H9 (cell line): ENCODE results near the gene DPH5. TPM values are rescaled to one million over a fixed set of nuclear protein-coding genes. Genes with fewer than 3 reads are reported as not detected.

ENCODE experiments used
- DNase-seq: peaks from one replicate; pipeline ENCODE4 v3.0.0-alpha.2; 2017
- H2AFZ ChIP-seq: one replicate; pipeline ENCODE4 v1.6.1; 2013; ENCODE audit warnings: mild to moderate bottlenecking, low read length, control low read depth, moderate library complexity
- H2AK5ac ChIP-seq: 2 replicates; pipeline ENCODE4 v1.6.1; 2013; ENCODE audit warnings: low read length, control low read depth, mixed read lengths; ENCODE audit not compliant: insufficient read length
- H2BK120ac ChIP-seq: one replicate; pipeline ENCODE4 v1.6.1; 2013; ENCODE audit warnings: low read depth, mild to moderate bottlenecking, low read length, control low read depth, inconsistent platforms; ENCODE audit not compliant: poor library complexity, severe bottlenecking
- H2BK12ac ChIP-seq: 2 replicates; pipeline ENCODE4 v1.6.1; 2013; ENCODE audit warnings: low read length, control low read depth, mixed read lengths, low read depth; ENCODE audit not compliant: insufficient read length
- H2BK15ac ChIP-seq: 2 replicates; pipeline ENCODE4 v1.6.1; 2013; ENCODE audit warnings: low read depth, low read length, control low read depth
- H2BK20ac ChIP-seq: one replicate; pipeline ENCODE4 v1.6.1; 2013; ENCODE audit warnings: low read depth, mild to moderate bottlenecking, low read length, control low read depth, inconsistent platforms; ENCODE audit not compliant: poor library complexity, severe bottlenecking
- H2BK5ac ChIP-seq: 2 replicates; pipeline ENCODE4 v1.6.1; 2013; ENCODE audit warnings: low read length, control low read depth, mixed read lengths; ENCODE audit not compliant: insufficient read length
- H3K14ac ChIP-seq: 2 replicates; pipeline ENCODE4 v1.6.1; 2013; ENCODE audit warnings: low read length, control low read depth; ENCODE audit not compliant: insufficient read depth
- H3K18ac ChIP-seq: 2 replicates; pipeline ENCODE4 v1.6.1; 2013; ENCODE audit warnings: low read depth, mild to moderate bottlenecking, mixed read lengths, low read length, control low read depth; ENCODE audit not compliant: insufficient read length
- H3K23ac ChIP-seq: 2 replicates; pipeline ENCODE4 v1.6.1; 2013; ENCODE audit warnings: low read length, control low read depth, mixed read lengths, low read depth; ENCODE audit not compliant: insufficient read length
- H3K23me2 ChIP-seq: 2 replicates; pipeline ENCODE4 v1.6.1; 2013; ENCODE audit warnings: low read depth, mild to moderate bottlenecking, mixed read lengths, low read length, control low read depth; ENCODE audit not compliant: insufficient read length, poor library complexity, severe bottlenecking
- H3K27ac ChIP-seq: 2 replicates; pipeline ENCODE4 v1.5.1; 2013; ENCODE audit warnings: low read length, control low read depth, mixed read lengths, low read depth; ENCODE audit not compliant: insufficient read length
- H3K27me3 ChIP-seq: 2 replicates; pipeline ENCODE4 v1.6.1; 2013; ENCODE audit warnings: low read length, control low read depth, inconsistent platforms; ENCODE audit not compliant: insufficient read depth
- H3K4ac ChIP-seq: 2 replicates; pipeline ENCODE4 v1.6.1; 2013; ENCODE audit warnings: low read depth, mild to moderate bottlenecking, control low read depth, inconsistent platforms, low read length, moderate library complexity
- H3K4me1 ChIP-seq: 2 replicates; pipeline ENCODE4 v1.6.1; 2013; ENCODE audit warnings: low read length, control low read depth, inconsistent platforms; ENCODE audit not compliant: insufficient read depth
- H3K4me2 ChIP-seq: 2 replicates; pipeline ENCODE4 v1.6.1; 2013; ENCODE audit warnings: low read length, control low read depth, mixed read lengths; ENCODE audit not compliant: insufficient read length, insufficient read depth
- H3K56ac ChIP-seq: 2 replicates; pipeline ENCODE4 v1.6.1; 2013; ENCODE audit warnings: low read depth, mild to moderate bottlenecking, mixed read lengths, low read length, control low read depth; ENCODE audit not compliant: insufficient read length
- H3K79me1 ChIP-seq: 2 replicates; pipeline ENCODE4 v1.6.1; 2013; ENCODE audit warnings: low read depth, mild to moderate bottlenecking, moderate library complexity, low read length, control low read depth, inconsistent platforms; ENCODE audit not compliant: insufficient read depth, poor library complexity, severe bottlenecking
- H3K79me2 ChIP-seq: 2 replicates; pipeline ENCODE4 v1.6.1; 2013; ENCODE audit warnings: low read length, control low read depth, inconsistent platforms; ENCODE audit not compliant: insufficient read depth
- H3K9ac ChIP-seq: 2 replicates; pipeline ENCODE4 v1.6.1; 2013; ENCODE audit warnings: low read length, control low read depth, mixed read lengths; ENCODE audit not compliant: insufficient read length; ENCODE audit errors: extremely low read depth
- H3K9me3 ChIP-seq: one replicate; pipeline ENCODE4 v1.6.1; 2013; ENCODE audit warnings: low read depth, low read length, inconsistent platforms; ENCODE audit not compliant: control insufficient read depth
- H3T11ph ChIP-seq: one replicate; pipeline ENCODE4 v1.6.1; 2013; ENCODE audit warnings: mild to moderate bottlenecking, low read length, control low read depth, inconsistent platforms
- H4K20me1 ChIP-seq: one replicate; pipeline ENCODE4 v1.6.1; 2013; ENCODE audit not compliant: control insufficient read depth, insufficient read length, insufficient read depth
- H4K5ac ChIP-seq: 2 replicates; pipeline ENCODE4 v1.6.1; 2013; ENCODE audit warnings: low read depth, mild to moderate bottlenecking, mixed read lengths, low read length, control low read depth; ENCODE audit not compliant: insufficient read length
- H4K8ac ChIP-seq: replicated peaks from 2 replicates; pipeline ENCODE4 v1.6.1; 2013; ENCODE audit warnings: low read length, control low read depth, mixed read lengths, low read depth; ENCODE audit not compliant: insufficient read length
- H4K91ac ChIP-seq: 2 replicates; pipeline ENCODE4 v1.6.1; 2013; ENCODE audit warnings: low read depth, mild to moderate bottlenecking, moderate library complexity, mixed read lengths, low read length, control low read depth; ENCODE audit not compliant: insufficient read length
- H3K27ac Mint-ChIP-seq, 3 experiments: 2 replicates in 2 of 3; 3 replicates in 1 of 3; pipeline ENCODE4 v1.8.0; 2020 to 2021; ENCODE audit warnings: mixed read lengths in 3 of 3, mild to moderate bottlenecking in 1 of 3, moderate library complexity in 1 of 3
- H3K27me3 Mint-ChIP-seq: 2 replicates; pipeline ENCODE4 v1.8.0; 2021; ENCODE audit warnings: low read depth, mild to moderate bottlenecking, moderate library complexity, mixed read lengths
- H3K36me3 Mint-ChIP-seq, 3 experiments: 2 replicates in 2 of 3; 3 replicates in 1 of 3; pipeline ENCODE4 v1.8.0; 2020 to 2021; ENCODE audit warnings: low read depth in 3 of 3, mixed read lengths in 3 of 3; ENCODE audit not compliant: insufficient read depth in 1 of 3
- H3K4me1 Mint-ChIP-seq, 2 experiments: 2 replicates each; pipeline ENCODE4 v1.8.0; 2020; ENCODE audit warnings: mixed read lengths in 2 of 2
- H3K4me3 Mint-ChIP-seq, 2 experiments: 2 replicates in 1 of 2; 3 replicates in 1 of 2; pipeline ENCODE4 v1.8.0; 2020 to 2021; ENCODE audit warnings: mild to moderate bottlenecking in 2 of 2, mixed read lengths in 2 of 2, moderate library complexity in 1 of 2
- H3K9me3 Mint-ChIP-seq, 2 experiments: 2 replicates in 1 of 2; 3 replicates in 1 of 2; pipeline ENCODE4 v1.8.0; 2020; ENCODE audit warnings: mild to moderate bottlenecking in 2 of 2, mixed read lengths in 2 of 2, moderate library complexity in 1 of 2
- CTCF ChIP-seq: fragments of 200-600 bp; sonication (generic); conservative IDR thresholded peaks from 3 replicates; pipeline ENCODE4 v1.8.0; 2021; ENCODE audit warnings: antibody characterized with exemption, mild to moderate bottlenecking
- WGBS: extraction: QIAGEN DNeasy Blood & Tissue Kit; methylation state at CpG from one replicate; pipeline ENCODE4 v1.1.7; 2013; ENCODE audit warnings: missing lambda C conversion rate, low lambda C conversion rate, mixed read lengths; ENCODE audit not compliant: insufficient read length; ENCODE audit errors: extremely low coverage; 5-methylcytosine and 5-hydroxymethylcytosine counted together
- total RNA-seq: library from RNA; stranded (reverse); gene quantifications from 2 replicates; pipeline ENCODE4 v1.2.1, GENCODE V29; 2021

The DPH5 gene
- total RNA-seq, 1 experiment from 2014 or later = 49.4 TPM

GRCh38 chr1:101028466-101028865 is 2.9 kb upstream of the DPH5 start:
- Histone ChIP-seq H4K5ac (no peak overlapping the region), H3K14ac (no peak overlapping the region), H2BK20ac (no peak overlapping the region), H3K9ac (no peak overlapping the region), H2AFZ (no peak overlapping the region), H3K23me2 (peaks cover 5% of the 10 kb centered on the region), H2BK5ac (no peak overlapping the region), H2BK12ac (no peak overlapping the region), H3T11ph (no peak overlapping the region), H3K9me3 (no peaks in the 10 kb centered on the region), H3K4me1 (no peaks in the 10 kb centered on the region), H3K79me1 (no peaks in the 10 kb centered on the region), H3K56ac (no peak overlapping the region), H3K4ac (no peak overlapping the region), H3K4me2 (no peak overlapping the region), H4K20me1 (no peaks in the 10 kb centered on the region), H4K91ac (no peak overlapping the region), H3K27ac (no peak overlapping the region), H3K27me3 (no peaks in the 10 kb centered on the region), H2AK5ac (no peak overlapping the region), H3K18ac (no peak overlapping the region), H2BK120ac (no peak overlapping the region), H3K79me2 (peaks cover 4% of the 10 kb centered on the region; the same call in 1 of the 2 replicates), H3K23ac (no peak overlapping the region), H4K8ac (no peak overlapping the region), H2BK15ac (no peak overlapping the region)
- H3K4me1 Mint-ChIP-seq = peaks cover 14 to 19% of the 10 kb centered on the region in 2 experiments
- no peak for TF ChIP-seq CTCF
- DNase-seq = no peak
- H3K27ac Mint-ChIP-seq = no peak overlapping the region
- no CpG with 5 or more reads among the region's 2 CpGs for WGBS
- H3K4me3 Mint-ChIP-seq = no peak overlapping the region
- H3K36me3 Mint-ChIP-seq = peaks cover 0 to 21% (median 6%) of the 10 kb centered on the region in 3 experiments; a peak in 6 of 7 replicates
- H3K9me3 Mint-ChIP-seq = no peaks in the 10 kb centered on the region; a peak in 1 of 5 replicates
- no peaks in the 10 kb centered on the region for H3K27me3 Mint-ChIP-seq
